NK-92 treated with Interleukin-12 subunit alpha and Interleukin-12 subunit beta, amount 100 ng/mL, for 24 hours (cell line): ENCODE measurements around the gene ZNF445.
"Not testable (repeated sequence)": the region's sequence is repeated elsewhere in the genome, so short reads cannot be mapped to it uniquely, and the experiment has no call there.

Experiments used
- DNase-seq: peaks from one replicate; lab custom pipeline; 2025; lab: John Stamatoyannopoulos, UW

Gene ZNF445

GRCh38 chr3:44477312-44478030 is at the start of gene ZNF445:
TSS of gene ZNF445 (minus strand) at chr3:44477670. CDS start at chr3:44455549, 22,121 bp downstream.
- peak; percentile 56 for DNase-seq

GRCh38 chr3:44525060-44525459 is 47.6 kb upstream of the ZNF445 start:
- DNase-seq = no peak

GRCh38 chr3:44522494-44522933 is 45.0 kb upstream of the ZNF445 start:
- no peak for DNase-seq

- no peak for DNase-seq
Measured at GRCh38 chr3:44521721-44522120, 44.3 kb upstream of the ZNF445 start.

- no peak for DNase-seq
Measured at GRCh38 chr3:44518782-44519156, 41.3 kb upstream of the ZNF445 start.

- no peak for DNase-seq
Measured at GRCh38 chr3:44516230-44516629, 38.8 kb upstream of the ZNF445 start.

- no peak for DNase-seq
Measured at GRCh38 chr3:44513513-44513912, 36.0 kb upstream of the ZNF445 start.

GRCh38 chr3:44511238-44511566 is 33.7 kb upstream of the ZNF445 start:
- DNase-seq = no peak

- no peak for DNase-seq
Measured at GRCh38 chr3:44510000-44510368, 32.5 kb upstream of the ZNF445 start.

GRCh38 chr3:44509393-44509921 is 32.0 kb upstream of the ZNF445 start:
- no peak for DNase-seq

- no peak for DNase-seq
Measured at GRCh38 chr3:44506961-44507360, 29.5 kb upstream of the ZNF445 start.

- no peak for DNase-seq
Measured at GRCh38 chr3:44506556-44506955, 29.1 kb upstream of the ZNF445 start.

GRCh38 chr3:44504566-44504965 is 27.1 kb upstream of the ZNF445 start:
- no peak for DNase-seq

- not testable (repeated sequence) for DNase-seq
Measured at GRCh38 chr3:44503178-44503577, 25.7 kb upstream of the ZNF445 start.

- no peak for DNase-seq
Measured at GRCh38 chr3:44501971-44502370, 24.5 kb upstream of the ZNF445 start.

GRCh38 chr3:44499899-44500168 is 22.4 kb upstream of the ZNF445 start:
- not testable (repeated sequence) for DNase-seq

GRCh38 chr3:44499149-44499898 is 21.9 kb upstream of the ZNF445 start:
- DNase-seq = no peak

- DNase-seq = no peak
Measured at GRCh38 chr3:44495636-44496415, 18.4 kb upstream of the ZNF445 start.

- DNase-seq = no peak
Measured at GRCh38 chr3:44492496-44492895, 15.0 kb upstream of the ZNF445 start.

GRCh38 chr3:44482721-44483120 is 5.3 kb upstream of the ZNF445 start:
- DNase-seq = no peak

GRCh38 chr3:44478606-44479094 is 1.2 kb upstream of the ZNF445 start:
- DNase-seq = no peak

GRCh38 chr3:44478055-44478468 is 592 bp upstream of the ZNF445 start:
- DNase-seq = no peak

GRCh38 chr3:44476963-44477311 is 533 bp downstream of the ZNF445 start:
- no peak for DNase-seq
